ENCODE results near the gene AKNAD1.

GRCh38 chr1:108841703-108842102 lies 15.2 kb downstream of the AKNAD1 start:
- TF ChIP-seq POLR2A (IDR thresholded peaks at IDR 0.05; ENCODE audit: low read depth, low read length) (no peak), POLR2AphosphoS5 (IDR thresholded peaks at IDR 0.05; ENCODE audit: low read depth, low read length) (no peak), TAF1 (IDR thresholded peaks at IDR 0.05; ENCODE audit: borderline replicate concordance, low read depth, low read length) (no peak)

Measured in GM12892 (cell line).